Germinal center (tissue), 1 donor: Measurements from ENCODE around the gene ATG4B.
A peak's percentile ranks its signal among the peaks of the same experiment; 100 is the strongest.
"Not testable (repeated sequence)": the region's sequence is repeated elsewhere in the genome, so short reads cannot be mapped to it uniquely, and the experiment has no call there.

ENCODE experiments used
- DNase-seq: peaks from one replicate; pipeline ENCODE4 v3.0.0; 2012; ENCODE audit warnings: mixed read lengths, low spot score

The ATG4B gene

GRCh38 chr2:241637018-241637794 is at the start of gene ATG4B, which contains the start of gene THAP4:
ATG4B (plus strand) TSS chr2:241637693; CDS start chr2:241637715, 22 bp downstream.
THAP4 (minus strand) TSS chr2:241637158; CDS start chr2:241637017, 141 bp downstream.
- DNase-seq: peak; percentile 82

GRCh38 chr2:241589863-241590262 is 47.6 kb upstream of the ATG4B start:
- DNase-seq: not testable (repeated sequence)

- DNase-seq: not testable (repeated sequence)
Observed at GRCh38 chr2:241590496-241591455, 46.7 kb upstream of the ATG4B start.

GRCh38 chr2:241592126-241592845 is 45.2 kb upstream of the ATG4B start:
- DNase-seq: no peak

GRCh38 chr2:241593271-241593670 is 44.2 kb upstream of the ATG4B start:
- DNase-seq: no peak

- peak; percentile 27 for DNase-seq
Observed at GRCh38 chr2:241595600-241596140, 41.8 kb upstream of the ATG4B start.

- no peak for DNase-seq
Observed at GRCh38 chr2:241597561-241597960, 39.9 kb upstream of the ATG4B start.

- DNase-seq: no peak
Observed at GRCh38 chr2:241598061-241598460, 39.4 kb upstream of the ATG4B start.

GRCh38 chr2:241598487-241598886 is 39.0 kb upstream of the ATG4B start:
- DNase-seq: no peak

GRCh38 chr2:241599615-241600014 is 37.9 kb upstream of the ATG4B start:
- DNase-seq: no peak

GRCh38 chr2:241601841-241602240 is 35.7 kb upstream of the ATG4B start:
- DNase-seq: no peak

GRCh38 chr2:241602720-241603119 is 34.8 kb upstream of the ATG4B start:
- no peak for DNase-seq

GRCh38 chr2:241603686-241604085 is 33.8 kb upstream of the ATG4B start:
- DNase-seq: no peak

GRCh38 chr2:241606186-241606585 is 31.3 kb upstream of the ATG4B start:
- no peak for DNase-seq

- no peak for DNase-seq
Observed at GRCh38 chr2:241607162-241607885, 30.2 kb upstream of the ATG4B start.

- DNase-seq: no peak
Observed at GRCh38 chr2:241608881-241609280, 28.6 kb upstream of the ATG4B start.

- DNase-seq: peak; percentile 90
Observed at GRCh38 chr2:241609859-241610793, 27.4 kb upstream of the ATG4B start.

GRCh38 chr2:241611062-241611461 is 26.4 kb upstream of the ATG4B start:
- no peak for DNase-seq

GRCh38 chr2:241612156-241613016 is 25.1 kb upstream of the ATG4B start:
- no peak for DNase-seq
